Tibial nerve (tissue), 4 donors: ENCODE data around the gene CD247.

Experiments used
- EP300 ChIP-seq, 2 donors: sonication (generic); formaldehyde crosslinking; IDR thresholded peaks; one replicate each; pipeline ENCODE4 v1.6.1; 2017; ENCODE audit warnings: antibody characterized with exemption in 2 of 2, mild to moderate bottlenecking in 1 of 2
- POLR2A ChIP-seq, 2 donors: fragments of 450-650 bp; IDR thresholded peaks; one replicate each; pipeline ENCODE4 v1.6.1; 2017; ENCODE audit warnings: antibody characterized with exemption in 2 of 2, mild to moderate bottlenecking in 2 of 2, moderate library complexity in 2 of 2
- TF ChIP-seq, protein P1 (sequence below), 5 experiments: fragments of 200-600 bp in 3 of 5; fragments of 450-650 bp in 2 of 5; sonication (generic) in 3 of 5; IDR thresholded peaks; one replicate each; pipeline ENCODE4 v1.5.1; 2016 to 2019; ENCODE audit warnings: antibody characterized with exemption in 5 of 5, mild to moderate bottlenecking in 3 of 5, moderate library complexity in 2 of 5

DNA sequence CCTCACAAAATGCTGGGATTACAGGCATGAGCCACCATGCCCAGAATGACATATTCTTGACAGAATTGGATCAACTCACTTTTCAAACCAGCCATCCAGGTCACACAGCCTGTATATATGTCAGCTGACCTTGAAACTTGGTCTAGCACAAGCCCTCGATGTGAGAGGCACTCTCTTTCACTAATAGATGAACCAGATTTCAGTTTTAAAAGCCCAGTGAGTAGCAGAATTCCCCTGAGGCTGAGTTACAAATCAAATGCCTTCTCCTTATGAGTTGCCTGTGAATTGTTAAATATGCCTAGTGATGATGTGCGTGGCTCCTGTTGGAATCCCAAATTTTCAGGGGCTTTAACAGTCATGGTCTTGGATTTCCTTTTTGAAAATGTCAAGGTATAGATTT lies 88.7 kb downstream of the CD247 start:
- TF ChIP-seq, protein P1, sequence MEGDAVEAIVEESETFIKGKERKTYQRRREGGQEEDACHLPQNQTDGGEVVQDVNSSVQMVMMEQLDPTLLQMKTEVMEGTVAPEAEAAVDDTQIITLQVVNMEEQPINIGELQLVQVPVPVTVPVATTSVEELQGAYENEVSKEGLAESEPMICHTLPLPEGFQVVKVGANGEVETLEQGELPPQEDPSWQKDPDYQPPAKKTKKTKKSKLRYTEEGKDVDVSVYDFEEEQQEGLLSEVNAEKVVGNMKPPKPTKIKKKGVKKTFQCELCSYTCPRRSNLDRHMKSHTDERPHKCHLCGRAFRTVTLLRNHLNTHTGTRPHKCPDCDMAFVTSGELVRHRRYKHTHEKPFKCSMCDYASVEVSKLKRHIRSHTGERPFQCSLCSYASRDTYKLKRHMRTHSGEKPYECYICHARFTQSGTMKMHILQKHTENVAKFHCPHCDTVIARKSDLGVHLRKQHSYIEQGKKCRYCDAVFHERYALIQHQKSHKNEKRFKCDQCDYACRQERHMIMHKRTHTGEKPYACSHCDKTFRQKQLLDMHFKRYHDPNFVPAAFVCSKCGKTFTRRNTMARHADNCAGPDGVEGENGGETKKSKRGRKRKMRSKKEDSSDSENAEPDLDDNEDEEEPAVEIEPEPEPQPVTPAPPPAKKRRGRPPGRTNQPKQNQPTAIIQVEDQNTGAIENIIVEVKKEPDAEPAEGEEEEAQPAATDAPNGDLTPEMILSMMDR (IDR thresholded peaks at IDR 0.05) = no peak
- TF ChIP-seq EP300 (IDR thresholded peaks at IDR 0.05) = no peak
- no peak for TF ChIP-seq POLR2A (IDR thresholded peaks at IDR 0.05)
